OCI-LY3 (cell line): Measurements from ENCODE around the gene CACNA2D2.

Experiments
- EZH2phosphoT487 ChIP-seq: fragments of 200-600 bp; shearing (Covaris generic); IDR thresholded peaks from 2 replicates; pipeline ENCODE4 v1.6.1; 2018; ENCODE audit warnings: antibody characterized with exemption, mixed run types, low read depth
- TF ChIP-seq, protein P1 (sequence below): fragments of 200-600, 300-600 bp; sonication (generic); IDR thresholded peaks from 2 replicates; pipeline ENCODE4 v1.5.1; 2014; ENCODE audit warnings: antibody characterized with exemption, low read length, low read depth

- TF ChIP-seq, protein P1, sequence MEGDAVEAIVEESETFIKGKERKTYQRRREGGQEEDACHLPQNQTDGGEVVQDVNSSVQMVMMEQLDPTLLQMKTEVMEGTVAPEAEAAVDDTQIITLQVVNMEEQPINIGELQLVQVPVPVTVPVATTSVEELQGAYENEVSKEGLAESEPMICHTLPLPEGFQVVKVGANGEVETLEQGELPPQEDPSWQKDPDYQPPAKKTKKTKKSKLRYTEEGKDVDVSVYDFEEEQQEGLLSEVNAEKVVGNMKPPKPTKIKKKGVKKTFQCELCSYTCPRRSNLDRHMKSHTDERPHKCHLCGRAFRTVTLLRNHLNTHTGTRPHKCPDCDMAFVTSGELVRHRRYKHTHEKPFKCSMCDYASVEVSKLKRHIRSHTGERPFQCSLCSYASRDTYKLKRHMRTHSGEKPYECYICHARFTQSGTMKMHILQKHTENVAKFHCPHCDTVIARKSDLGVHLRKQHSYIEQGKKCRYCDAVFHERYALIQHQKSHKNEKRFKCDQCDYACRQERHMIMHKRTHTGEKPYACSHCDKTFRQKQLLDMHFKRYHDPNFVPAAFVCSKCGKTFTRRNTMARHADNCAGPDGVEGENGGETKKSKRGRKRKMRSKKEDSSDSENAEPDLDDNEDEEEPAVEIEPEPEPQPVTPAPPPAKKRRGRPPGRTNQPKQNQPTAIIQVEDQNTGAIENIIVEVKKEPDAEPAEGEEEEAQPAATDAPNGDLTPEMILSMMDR, result 0 out of 2 replicates have a peak, but pooled peaks have one; percentile 12
- no peak for TF ChIP-seq EZH2phosphoT487
Measured at GRCh38 chr3:50378024-50378423, 125.4 kb downstream of the CACNA2D2 start.
